Panc1 (cell line): ENCODE measurements around the gene LRR1.
"Not testable (repeated sequence)": the region's sequence is repeated elsewhere in the genome, so short reads cannot be mapped to it uniquely, and the experiment has no call there.

ENCODE experiments used
- CTCF ChIP-seq: fragments of 450-650 bp; IDR thresholded peaks from 2 replicates; pipeline ENCODE4 v1.5.1; 2017; ENCODE audit warnings: mild to moderate bottlenecking
- REST ChIP-seq, 2 experiments: IDR thresholded peaks; 2 replicates each; pipeline ENCODE4 v1.6.1; 2011 to 2012; ENCODE audit warnings: low read depth in 2 of 2, control low read depth in 1 of 2, low read length in 1 of 2, mild to moderate bottlenecking in 1 of 2, moderate library complexity in 1 of 2; ENCODE audit not compliant: insufficient read depth in 1 of 2
- SIN3A ChIP-seq: IDR thresholded peaks from 2 replicates; pipeline ENCODE4 v1.6.1; 2012; ENCODE audit warnings: low read depth, mild to moderate bottlenecking, low read length, moderate library complexity, borderline replicate concordance; ENCODE audit not compliant: insufficient read depth
- TCF7L2 ChIP-seq: IDR thresholded peaks from 2 replicates; pipeline ENCODE4 v1.6.1; 2011; ENCODE audit warnings: mild to moderate bottlenecking, low read depth, low read length, inconsistent platforms

GRCh38 chr14:49619273-49619672, 20.5 kb downstream of the LRR1 start:
- not testable (repeated sequence) for TF ChIP-seq CTCF; TCF7L2; REST (IDR thresholded peaks at IDR 0.05; ENCODE audit: insufficient read depth in 1 of 2, low read depth in 2 of 2, low read length in 1 of 2); SIN3A
